ENCODE measurements around the gene TTYH1.

GRCh38 chr19:54453921-54454780 is 38.9 kb downstream of the TTYH1 start:
- TF ChIP-seq POLR2A (IDR thresholded peaks at IDR 0.05; ENCODE audit: low read length): no peak
- TF ChIP-seq GATA1 (IDR thresholded peaks at IDR 0.05; ENCODE audit: low read depth, low read length): no peak

All from erythroblast (primary cell).